Measurements from ENCODE around the gene KIF1B. TPM values are rescaled to one million over a fixed set of nuclear protein-coding genes. Genes with fewer than 3 reads are reported as not detected.

Gene KIF1B
- total RNA-seq, 1 experiment from 2014 or later = 28.1 TPM

DNA sequence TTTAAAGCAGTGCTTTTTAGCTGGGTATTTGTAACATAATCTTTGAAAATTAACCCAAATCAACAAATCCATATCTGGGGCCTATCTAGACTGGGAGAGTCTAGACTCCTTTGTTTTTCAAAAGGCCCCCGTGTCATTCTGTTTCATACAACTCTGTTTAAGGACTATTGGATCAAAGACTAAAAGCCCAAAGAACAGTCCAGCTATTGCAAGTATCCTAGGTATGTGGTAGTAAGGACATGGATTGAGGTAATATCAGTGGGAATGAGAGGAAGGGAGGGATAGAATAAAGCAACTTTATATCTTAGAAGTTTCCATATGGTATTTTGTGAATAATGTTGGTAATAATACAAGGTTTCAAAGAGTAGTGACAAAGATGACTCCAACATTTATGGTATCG lies 18.2 kb downstream of the KIF1B start:
- Histone ChIP-seq H3K79me2 (ENCODE audit: insufficient read depth, low read length) (peaks cover 70% of the 10 kb centered on the region), H3K9me2 (ENCODE audit: insufficient read depth) (no peaks in the 10 kb centered on the region), H3K9me3 (ENCODE audit: control insufficient read depth in 1 of 2, insufficient read depth in 1 of 2, low read depth in 1 of 2, low read length in 2 of 2) (no peaks in the 10 kb centered on the region), H3K4me1 (ENCODE audit: control insufficient read depth in 1 of 2, insufficient read depth in 2 of 2, low read length in 2 of 2) (peaks cover 10 to 27% of the 10 kb centered on the region in 2 experiments), H4K20me1 (ENCODE audit: insufficient read depth) (no peaks in the 10 kb centered on the region), H3K4me2 (ENCODE audit: low read length) (no peak overlapping the region), H2AFZ (ENCODE audit: low read depth, low read length, poor library complexity, severe bottlenecking) (no peak overlapping the region), H3K27ac (ENCODE audit: low read depth, low read length) (no peak overlapping the region), H3K27me3 (ENCODE audit: insufficient read depth, low read length) (no peaks in the 10 kb centered on the region), H3K4me3 (replicated peaks in 1 of 2; ENCODE audit: low read depth in 1 of 2, low read length in 2 of 2) (no peak overlapping the region), H3K9ac (ENCODE audit: low read length) (no peak overlapping the region), H3K36me3 (ENCODE audit: control insufficient read depth in 1 of 2, insufficient read depth in 2 of 2, low read length in 2 of 2) (no peaks in the 10 kb centered on the region)
- POLR2A ChIA-PET = no interaction called here
- TF ChIP-seq TCF7L2 (IDR thresholded peaks at IDR 0.05; ENCODE audit: borderline replicate concordance, extremely low read depth, insufficient read depth, insufficient read length) (no peak), JUND (IDR thresholded peaks at IDR 0.05) (no peak), POLR2AphosphoS5 (IDR thresholded peaks at IDR 0.05; ENCODE audit: low read depth, low read length) (no peak), FOSL1 (IDR thresholded peaks at IDR 0.05; ENCODE audit: low read depth) (no peak), SP1 (IDR thresholded peaks at IDR 0.05; ENCODE audit: low read depth) (no peak), ZFX (IDR thresholded peaks at IDR 0.05) (no peak)
- TF ChIP-seq, protein P1, sequence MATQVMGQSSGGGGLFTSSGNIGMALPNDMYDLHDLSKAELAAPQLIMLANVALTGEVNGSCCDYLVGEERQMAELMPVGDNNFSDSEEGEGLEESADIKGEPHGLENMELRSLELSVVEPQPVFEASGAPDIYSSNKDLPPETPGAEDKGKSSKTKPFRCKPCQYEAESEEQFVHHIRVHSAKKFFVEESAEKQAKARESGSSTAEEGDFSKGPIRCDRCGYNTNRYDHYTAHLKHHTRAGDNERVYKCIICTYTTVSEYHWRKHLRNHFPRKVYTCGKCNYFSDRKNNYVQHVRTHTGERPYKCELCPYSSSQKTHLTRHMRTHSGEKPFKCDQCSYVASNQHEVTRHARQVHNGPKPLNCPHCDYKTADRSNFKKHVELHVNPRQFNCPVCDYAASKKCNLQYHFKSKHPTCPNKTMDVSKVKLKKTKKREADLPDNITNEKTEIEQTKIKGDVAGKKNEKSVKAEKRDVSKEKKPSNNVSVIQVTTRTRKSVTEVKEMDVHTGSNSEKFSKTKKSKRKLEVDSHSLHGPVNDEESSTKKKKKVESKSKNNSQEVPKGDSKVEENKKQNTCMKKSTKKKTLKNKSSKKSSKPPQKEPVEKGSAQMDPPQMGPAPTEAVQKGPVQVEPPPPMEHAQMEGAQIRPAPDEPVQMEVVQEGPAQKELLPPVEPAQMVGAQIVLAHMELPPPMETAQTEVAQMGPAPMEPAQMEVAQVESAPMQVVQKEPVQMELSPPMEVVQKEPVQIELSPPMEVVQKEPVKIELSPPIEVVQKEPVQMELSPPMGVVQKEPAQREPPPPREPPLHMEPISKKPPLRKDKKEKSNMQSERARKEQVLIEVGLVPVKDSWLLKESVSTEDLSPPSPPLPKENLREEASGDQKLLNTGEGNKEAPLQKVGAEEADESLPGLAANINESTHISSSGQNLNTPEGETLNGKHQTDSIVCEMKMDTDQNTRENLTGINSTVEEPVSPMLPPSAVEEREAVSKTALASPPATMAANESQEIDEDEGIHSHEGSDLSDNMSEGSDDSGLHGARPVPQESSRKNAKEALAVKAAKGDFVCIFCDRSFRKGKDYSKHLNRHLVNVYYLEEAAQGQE (IDR thresholded peaks at IDR 0.05; ENCODE audit: low read depth) = no peak
- TF ChIP-seq, protein P2, sequence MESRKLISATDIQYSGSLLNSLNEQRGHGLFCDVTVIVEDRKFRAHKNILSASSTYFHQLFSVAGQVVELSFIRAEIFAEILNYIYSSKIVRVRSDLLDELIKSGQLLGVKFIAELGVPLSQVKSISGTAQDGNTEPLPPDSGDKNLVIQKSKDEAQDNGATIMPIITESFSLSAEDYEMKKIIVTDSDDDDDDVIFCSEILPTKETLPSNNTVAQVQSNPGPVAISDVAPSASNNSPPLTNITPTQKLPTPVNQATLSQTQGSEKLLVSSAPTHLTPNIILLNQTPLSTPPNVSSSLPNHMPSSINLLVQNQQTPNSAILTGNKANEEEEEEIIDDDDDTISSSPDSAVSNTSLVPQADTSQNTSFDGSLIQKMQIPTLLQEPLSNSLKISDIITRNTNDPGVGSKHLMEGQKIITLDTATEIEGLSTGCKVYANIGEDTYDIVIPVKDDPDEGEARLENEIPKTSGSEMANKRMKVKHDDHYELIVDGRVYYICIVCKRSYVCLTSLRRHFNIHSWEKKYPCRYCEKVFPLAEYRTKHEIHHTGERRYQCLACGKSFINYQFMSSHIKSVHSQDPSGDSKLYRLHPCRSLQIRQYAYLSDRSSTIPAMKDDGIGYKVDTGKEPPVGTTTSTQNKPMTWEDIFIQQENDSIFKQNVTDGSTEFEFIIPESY (IDR thresholded peaks at IDR 0.05; ENCODE audit: extremely low read depth, insufficient replicate concordance, low read length) = no peak
- DNase-seq (ENCODE audit: low read depth, low spot score) (no peak), ATAC-seq (no peak)
- intact Hi-C loops (cut with micrococcal nuclease) = no loop called here
- BruUV-seq (replicated peaks) = no TSS peak
- CTCF ChIA-PET = interaction anchor here (4.3 kb wide), 1 partner anchor 18 kb away, joined by 27 read pairs; the partner anchor contains the start of gene KIF1B
- RAD21 ChIA-PET (ENCODE audit: low non-redundant PET in 1 of 2, low total read pairs in 2 of 2, uncharacterized antibody in 2 of 2, unreplicated experiment in 2 of 2) = no interaction called here

Measured in HCT116 (cell line).